GM12878 (cell line): ENCODE results near the gene DIS3L2. TPM values are rescaled to one million over a fixed set of nuclear protein-coding genes. Genes with fewer than 3 reads are reported as not detected.

Source experiments
- ATAC-seq: fragments of 200-7000 bp; cut with Tn5 transposase; 3 replicates; pipeline ENCODE4 v1.9.1; 2020; ENCODE audit warnings: mild to moderate bottlenecking, moderate library complexity
- BruUV-seq: library from RNA; stranded (reverse); fragments of 400-500 nt; replicated peaks from 2 replicates; lab custom pipeline; 2021; lab: Mats Ljungman, UMichigan
- CTCF ChIA-PET: fragments of 300-600 bp; sonication (Branson Sonifier 250); formaldehyde crosslinking; extraction: SDS; loops from one replicate; lab custom pipeline; 2021; ENCODE audit warnings: inconsistent platforms; lab: Yijun Ruan, JAX
- POLR2A ChIA-PET: fragments of 350-600 bp; formaldehyde crosslinking; extraction: SDS; loops from one replicate; lab custom pipeline; 2021; ENCODE audit warnings: inconsistent platforms; lab: Charles Lee
- RAD21 ChIA-PET: fragments of 300-600 bp; sonication (Branson Sonifier 250); formaldehyde crosslinking; loops from one replicate; lab custom pipeline; 2023; ENCODE audit warnings: antibody characterized with exemption; ENCODE audit not compliant: unreplicated experiment; lab: Charles Lee
- SMC1A ChIA-PET: fragments of 300-600 bp; sonication (Branson Sonifier 250); formaldehyde crosslinking; loops from one replicate; lab custom pipeline; 2023; ENCODE audit not compliant: unreplicated experiment, uncharacterized antibody; lab: Charles Lee
- DNase-seq: peaks from one replicate; pipeline ENCODE4 v3.0.0-alpha.2; 2011; ENCODE audit warnings: low read depth, low spot score
- FAIRE-seq: peaks from 3 replicates; lab custom pipeline; 2011; peaks lifted over from hg19 to GRCh38; lab: Jason Lieb, UNC
- H2AFZ ChIP-seq: 2 replicates; pipeline ENCODE4 v1.6.0; 2011; ENCODE audit warnings: low read depth, low read length, control low read depth; ENCODE audit not compliant: control insufficient read depth
- H3K27ac ChIP-seq: 2 replicates; pipeline ENCODE4 v1.5.1; 2011; ENCODE audit warnings: control low read depth; ENCODE audit not compliant: control insufficient read depth, insufficient read depth
- H3K27me3 ChIP-seq, 2 experiments: replicated peaks in 1 of 2; 2 replicates each; pipeline versions ENCODE4 v1.6.0 to v1.6.1; 2011; ENCODE audit warnings: low read length in 1 of 2; ENCODE audit not compliant: control insufficient read depth in 2 of 2, insufficient read depth in 2 of 2
- H3K36me3 ChIP-seq, 2 experiments: 2 replicates each; pipeline ENCODE4 v1.5.1; 2011; ENCODE audit warnings: low read length in 1 of 2; ENCODE audit not compliant: control insufficient read depth in 2 of 2, insufficient read depth in 2 of 2
- H3K4me1 ChIP-seq: 2 replicates; pipeline ENCODE4 v1.6.1; 2011; ENCODE audit warnings: mild to moderate bottlenecking, low read length, moderate library complexity, mixed read lengths; ENCODE audit not compliant: control insufficient read depth, insufficient read depth
- H3K4me2 ChIP-seq: 2 replicates; pipeline ENCODE4 v1.6.0; 2011; ENCODE audit warnings: control low read depth; ENCODE audit not compliant: control insufficient read depth, insufficient read depth
- H3K4me3 ChIP-seq: fragments of 200-600 bp; sonication (generic); 2 replicates; pipeline ENCODE4 v1.5.1; 2016
- H3K79me2 ChIP-seq: 2 replicates; pipeline ENCODE4 v1.6.0; 2011; ENCODE audit warnings: low read length; ENCODE audit not compliant: control insufficient read depth, insufficient read depth
- H3K9ac ChIP-seq: 2 replicates; pipeline ENCODE4 v1.8.0; 2011; ENCODE audit warnings: low read length, control low read depth, mixed read lengths; ENCODE audit not compliant: control insufficient read depth, insufficient read depth
- H3K9me3 ChIP-seq: replicated peaks from 3 replicates; pipeline ENCODE4 v1.5.1; 2011; ENCODE audit warnings: mild to moderate bottlenecking, low read length; ENCODE audit not compliant: control insufficient read depth, insufficient read depth
- H4K20me1 ChIP-seq: 2 replicates; pipeline ENCODE4 v1.6.0; 2011; ENCODE audit not compliant: control insufficient read depth, insufficient read depth
- BCL11A ChIP-seq: IDR thresholded peaks from 2 replicates; pipeline ENCODE4 v1.6.1; 2011; ENCODE audit warnings: low read depth, low read length
- DPF2 ChIP-seq: fragments of 450-650 bp; IDR thresholded peaks from 2 replicates; pipeline ENCODE4 v1.6.1; 2017; ENCODE audit warnings: mild to moderate bottlenecking
- EED ChIP-seq: sonication (generic); IDR thresholded peaks from 2 replicates; pipeline ENCODE4 v1.6.1; 2016; ENCODE audit warnings: antibody characterized with exemption, low read depth
- ETV6 ChIP-seq, 2 experiments: fragments of 450-650 bp in 1 of 2; IDR thresholded peaks in 1 of 2; conservative IDR thresholded peaks in 1 of 2; 2 replicates each; pipeline ENCODE4 v1.6.1; 2014; ENCODE audit warnings: antibody characterized with exemption in 1 of 2, borderline replicate concordance in 1 of 2, low read depth in 1 of 2, mild to moderate bottlenecking in 1 of 2, moderate library complexity in 1 of 2
- IRF4 ChIP-seq: IDR thresholded peaks from 2 replicates; pipeline ENCODE4 v1.6.1; 2011; ENCODE audit warnings: low read depth, low read length
- NR2F1 ChIP-seq: fragments of 450-650 bp; conservative IDR thresholded peaks from 2 replicates; pipeline ENCODE4 v1.6.1; 2017; ENCODE audit warnings: mild to moderate bottlenecking
- PML ChIP-seq: IDR thresholded peaks from 2 replicates; pipeline ENCODE4 v1.6.1; 2012; ENCODE audit warnings: low read length, inconsistent platforms
- SPI1 ChIP-seq: IDR thresholded peaks from 2 replicates; pipeline ENCODE4 v1.6.1; 2011; ENCODE audit warnings: low read depth, mild to moderate bottlenecking, low read length, moderate library complexity, borderline replicate concordance; ENCODE audit not compliant: insufficient read depth
- TARDBP ChIP-seq: IDR thresholded peaks from 2 replicates; pipeline ENCODE4 v1.6.1; 2016; ENCODE audit warnings: borderline replicate concordance
- ZBED1 ChIP-seq: IDR thresholded peaks from 2 replicates; pipeline ENCODE4 v1.6.1; 2016; ENCODE audit warnings: borderline replicate concordance
- WGBS: methylation state at CpG from one replicate; pipeline ENCODE4 v1.1.6; 2016; ENCODE audit warnings: low lambda C conversion rate; ENCODE audit not compliant: insufficient replicate concordance, insufficient coverage; ENCODE audit errors: missing lambda C conversion rate; 5-methylcytosine and 5-hydroxymethylcytosine counted together
- in situ Hi-C: fragments of 300-500 bp; cut with MboI; formaldehyde crosslinking; loops from 9 replicates; pipeline ENCODE4 v1.14.3; 2018; ENCODE audit warnings: mixed read lengths
- intact Hi-C: fragments of 100-400 bp; cut with micrococcal nuclease; formaldehyde crosslinking; loops from one replicate; pipeline ENCODE4 v1.14.2; 2022; ENCODE audit not compliant: unreplicated experiment
- polyA plus RNA-seq, 11 experiments: library from polyadenylated mRNA; depleted of rRNA in 4 of 11; unstranded in 6 of 11; stranded (reverse) in 5 of 11; fragments of >200 nt; fragmentation: Nextera tagmentation in 4 of 11; fragmentation: Illumina TruSeq in 1 of 11; extraction: Ambion mirVana in 4 of 11; extraction: Trizol in 1 of 11; gene quantifications; 1 replicate in 1 of 11; 2 replicates in 10 of 11; pipeline versions ENCODE4 v1.2.1 to v1.2.3, GENCODE V29; 2011 to 2016; ENCODE audit warnings: inconsistent platforms in 2 of 11, missing spikeins in 2 of 11, low read depth in 1 of 11
- total RNA-seq, 4 experiments: library from RNA; depleted of rRNA in 3 of 4; stranded (reverse); fragments of >200 nt in 3 of 4; fragmentation: Illumina TruSeq in 1 of 4; extraction: Trizol in 1 of 4; gene quantifications; 2 replicates each; pipeline versions ENCODE4 v1.2.1 to v1.2.3, GENCODE V29; 2013 to 2021
- TF ChIP-seq, protein P1 (sequence below): fragments of 450-650 bp; IDR thresholded peaks from 2 replicates; pipeline ENCODE4 v1.6.1; 2017; ENCODE audit warnings: mild to moderate bottlenecking, moderate library complexity
- TF ChIP-seq, protein P2 (sequence below): fragments of 450-650 bp; formaldehyde crosslinking; IDR thresholded peaks from 2 replicates; pipeline ENCODE4 v1.5.0; 2022; ENCODE audit warnings: mild to moderate bottlenecking, missing genetic modification characterization
- TF ChIP-seq, protein P3 (sequence below): fragments of 150-350 bp; IDR thresholded peaks from 2 replicates; pipeline ENCODE4 v1.6.1; 2016; ENCODE audit warnings: low read depth, low read length

DIS3L2 gene
- total and polyA plus RNA-seq, 10 of the 15 experiments (the other 5 are each of a cell fraction or from before 2014, with no cell fraction given): 3.5 to 27.1 (median 16.0) TPM

DNA sequence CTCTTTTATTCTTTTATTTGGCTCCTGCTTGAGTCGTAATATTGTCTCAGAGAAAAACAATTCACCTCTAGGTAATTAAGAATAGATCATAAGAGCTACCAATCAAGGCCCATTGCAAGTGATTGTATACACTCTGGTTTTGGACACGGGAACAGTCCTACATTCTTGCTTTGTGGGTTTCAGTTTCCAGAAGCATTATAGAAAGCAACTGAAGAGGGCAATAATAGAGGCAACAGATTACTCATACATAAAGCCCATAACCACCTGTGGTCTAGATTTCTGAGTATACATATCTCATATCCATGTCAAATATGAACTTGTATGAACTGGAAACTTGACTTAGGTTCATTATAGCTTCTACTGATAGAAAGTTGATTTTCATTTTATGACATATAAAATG, 65.4 kb downstream of the DIS3L2 start:
- Histone ChIP-seq H2AFZ (no peak overlapping the region), H3K4me3 (no peak overlapping the region), H3K27ac (no peak overlapping the region), H3K9me3 (no peaks in the 10 kb centered on the region), H3K36me3 (peaks cover 0 to 2% of the 10 kb centered on the region in 2 experiments; a peak in 2 of 4 replicates), H3K4me2 (peak overlapping the region; percentile 55), H4K20me1 (peaks cover 6% of the 10 kb centered on the region; the same call in 1 of the 2 replicates), H3K79me2 (no peaks in the 10 kb centered on the region), H3K9ac (no peak overlapping the region), H3K27me3 (no peaks in the 10 kb centered on the region), H3K4me1 (peaks cover 18% of the 10 kb centered on the region; the same call in 1 of the 2 replicates)
- no TSS peak for BruUV-seq
- 42% methylated on average over 2 of the region's 2 CpGs for WGBS
- DNase-seq (peak; percentile 56), FAIRE-seq (peak; percentile 65), ATAC-seq (peak; percentile 100)
- POLR2A ChIA-PET: interaction anchor here (0.7 kb wide), 1 partner anchor 355 kb away, joined by 3 read pairs; no protein-coding TSS in a partner anchor
- RAD21 ChIA-PET: no interaction called here
- SMC1A ChIA-PET: interaction anchor here (0.7 to 1.8 kb wide), 4 partner anchors 12 to 37 kb away, joined by 3 to 5 read pairs (median 4); no protein-coding TSS in a partner anchor
- intact Hi-C loops: no loop called here
- CTCF ChIA-PET: interaction anchor here (0.6 to 1.1 kb wide), 4 partner anchors 89 to 401 kb away, joined by 3 read pairs; no protein-coding TSS in a partner anchor
- in situ Hi-C loops: no loop called here
- TF ChIP-seq ETV6 (conservative IDR thresholded peaks at IDR 0.05 in 1 of 2, IDR thresholded peaks at IDR 0.05 in 1 of 2; ENCODE audit: borderline replicate concordance in 1 of 2, low read depth in 1 of 2) (peak in 1 of 2 experiments; percentile 69; a peak in 1 of 4 replicates), TARDBP (no peak), IRF4 (peak; percentile 84; the same call in 1 of the 2 replicates), SPI1 (no peak), EED (peak; percentile 87), NR2F1 (peak; percentile 71; the same call in 1 of the 2 replicates), PML (peak; percentile 45; the same call in 1 of the 2 replicates), DPF2 (peak; percentile 62), BCL11A (peak; percentile 79), ZBED1 (peak; percentile 84; the same call in 1 of the 2 replicates)
- TF ChIP-seq, protein P1, sequence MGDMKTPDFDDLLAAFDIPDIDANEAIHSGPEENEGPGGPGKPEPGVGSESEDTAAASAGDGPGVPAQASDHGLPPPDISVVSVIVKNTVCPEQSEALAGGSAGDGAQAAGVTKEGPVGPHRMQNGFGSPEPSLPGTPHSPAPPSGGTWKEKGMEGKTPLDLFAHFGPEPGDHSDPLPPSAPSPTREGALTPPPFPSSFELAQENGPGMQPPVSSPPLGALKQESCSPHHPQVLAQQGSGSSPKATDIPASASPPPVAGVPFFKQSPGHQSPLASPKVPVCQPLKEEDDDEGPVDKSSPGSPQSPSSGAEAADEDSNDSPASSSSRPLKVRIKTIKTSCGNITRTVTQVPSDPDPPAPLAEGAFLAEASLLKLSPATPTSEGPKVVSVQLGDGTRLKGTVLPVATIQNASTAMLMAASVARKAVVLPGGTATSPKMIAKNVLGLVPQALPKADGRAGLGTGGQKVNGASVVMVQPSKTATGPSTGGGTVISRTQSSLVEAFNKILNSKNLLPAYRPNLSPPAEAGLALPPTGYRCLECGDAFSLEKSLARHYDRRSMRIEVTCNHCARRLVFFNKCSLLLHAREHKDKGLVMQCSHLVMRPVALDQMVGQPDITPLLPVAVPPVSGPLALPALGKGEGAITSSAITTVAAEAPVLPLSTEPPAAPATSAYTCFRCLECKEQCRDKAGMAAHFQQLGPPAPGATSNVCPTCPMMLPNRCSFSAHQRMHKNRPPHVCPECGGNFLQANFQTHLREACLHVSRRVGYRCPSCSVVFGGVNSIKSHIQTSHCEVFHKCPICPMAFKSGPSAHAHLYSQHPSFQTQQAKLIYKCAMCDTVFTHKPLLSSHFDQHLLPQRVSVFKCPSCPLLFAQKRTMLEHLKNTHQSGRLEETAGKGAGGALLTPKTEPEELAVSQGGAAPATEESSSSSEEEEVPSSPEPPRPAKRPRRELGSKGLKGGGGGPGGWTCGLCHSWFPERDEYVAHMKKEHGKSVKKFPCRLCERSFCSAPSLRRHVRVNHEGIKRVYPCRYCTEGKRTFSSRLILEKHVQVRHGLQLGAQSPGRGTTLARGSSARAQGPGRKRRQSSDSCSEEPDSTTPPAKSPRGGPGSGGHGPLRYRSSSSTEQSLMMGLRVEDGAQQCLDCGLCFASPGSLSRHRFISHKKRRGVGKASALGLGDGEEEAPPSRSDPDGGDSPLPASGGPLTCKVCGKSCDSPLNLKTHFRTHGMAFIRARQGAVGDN: no peak
- TF ChIP-seq, protein P2, sequence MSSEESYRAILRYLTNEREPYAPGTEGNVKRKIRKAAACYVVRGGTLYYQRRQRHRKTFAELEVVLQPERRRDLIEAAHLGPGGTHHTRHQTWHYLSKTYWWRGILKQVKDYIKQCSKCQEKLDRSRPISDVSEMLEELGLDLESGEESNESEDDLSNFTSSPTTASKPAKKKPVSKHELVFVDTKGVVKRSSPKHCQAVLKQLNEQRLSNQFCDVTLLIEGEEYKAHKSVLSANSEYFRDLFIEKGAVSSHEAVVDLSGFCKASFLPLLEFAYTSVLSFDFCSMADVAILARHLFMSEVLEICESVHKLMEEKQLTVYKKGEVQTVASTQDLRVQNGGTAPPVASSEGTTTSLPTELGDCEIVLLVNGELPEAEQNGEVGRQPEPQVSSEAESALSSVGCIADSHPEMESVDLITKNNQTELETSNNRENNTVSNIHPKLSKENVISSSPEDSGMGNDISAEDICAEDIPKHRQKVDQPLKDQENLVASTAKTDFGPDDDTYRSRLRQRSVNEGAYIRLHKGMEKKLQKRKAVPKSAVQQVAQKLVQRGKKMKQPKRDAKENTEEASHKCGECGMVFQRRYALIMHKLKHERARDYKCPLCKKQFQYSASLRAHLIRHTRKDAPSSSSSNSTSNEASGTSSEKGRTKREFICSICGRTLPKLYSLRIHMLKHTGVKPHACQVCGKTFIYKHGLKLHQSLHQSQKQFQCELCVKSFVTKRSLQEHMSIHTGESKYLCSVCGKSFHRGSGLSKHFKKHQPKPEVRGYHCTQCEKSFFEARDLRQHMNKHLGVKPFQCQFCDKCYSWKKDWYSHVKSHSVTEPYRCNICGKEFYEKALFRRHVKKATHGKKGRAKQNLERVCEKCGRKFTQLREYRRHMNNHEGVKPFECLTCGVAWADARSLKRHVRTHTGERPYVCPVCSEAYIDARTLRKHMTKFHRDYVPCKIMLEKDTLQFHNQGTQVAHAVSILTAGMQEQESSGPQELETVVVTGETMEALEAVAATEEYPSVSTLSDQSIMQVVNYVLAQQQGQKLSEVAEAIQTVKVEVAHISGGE (CRISPR knock-in tag): no peak
- TF ChIP-seq, protein P3, sequence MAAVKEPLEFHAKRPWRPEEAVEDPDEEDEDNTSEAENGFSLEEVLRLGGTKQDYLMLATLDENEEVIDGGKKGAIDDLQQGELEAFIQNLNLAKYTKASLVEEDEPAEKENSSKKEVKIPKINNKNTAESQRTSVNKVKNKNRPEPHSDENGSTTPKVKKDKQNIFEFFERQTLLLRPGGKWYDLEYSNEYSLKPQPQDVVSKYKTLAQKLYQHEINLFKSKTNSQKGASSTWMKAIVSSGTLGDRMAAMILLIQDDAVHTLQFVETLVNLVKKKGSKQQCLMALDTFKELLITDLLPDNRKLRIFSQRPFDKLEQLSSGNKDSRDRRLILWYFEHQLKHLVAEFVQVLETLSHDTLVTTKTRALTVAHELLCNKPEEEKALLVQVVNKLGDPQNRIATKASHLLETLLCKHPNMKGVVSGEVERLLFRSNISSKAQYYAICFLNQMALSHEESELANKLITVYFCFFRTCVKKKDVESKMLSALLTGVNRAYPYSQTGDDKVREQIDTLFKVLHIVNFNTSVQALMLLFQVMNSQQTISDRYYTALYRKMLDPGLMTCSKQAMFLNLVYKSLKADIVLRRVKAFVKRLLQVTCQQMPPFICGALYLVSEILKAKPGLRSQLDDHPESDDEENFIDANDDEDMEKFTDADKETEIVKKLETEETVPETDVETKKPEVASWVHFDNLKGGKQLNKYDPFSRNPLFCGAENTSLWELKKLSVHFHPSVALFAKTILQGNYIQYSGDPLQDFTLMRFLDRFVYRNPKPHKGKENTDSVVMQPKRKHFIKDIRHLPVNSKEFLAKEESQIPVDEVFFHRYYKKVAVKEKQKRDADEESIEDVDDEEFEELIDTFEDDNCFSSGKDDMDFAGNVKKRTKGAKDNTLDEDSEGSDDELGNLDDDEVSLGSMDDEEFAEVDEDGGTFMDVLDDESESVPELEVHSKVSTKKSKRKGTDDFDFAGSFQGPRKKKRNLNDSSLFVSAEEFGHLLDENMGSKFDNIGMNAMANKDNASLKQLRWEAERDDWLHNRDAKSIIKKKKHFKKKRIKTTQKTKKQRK: no peak
